Esophagus muscularis mucosa (tissue), 3 donors: ENCODE measurements around the gene FBXO34.

Source experiments
- CTCF ChIP-seq, 3 experiments: fragments of 200-600 bp in 2 of 3; fragments of 450-650 bp in 1 of 3; sonication (generic) in 2 of 3; IDR thresholded peaks; one replicate each; pipeline ENCODE4 v1.5.1; 2017 to 2019; ENCODE audit warnings: antibody characterized with exemption in 3 of 3, mild to moderate bottlenecking in 2 of 3, moderate library complexity in 1 of 3
- POLR2A ChIP-seq: fragments of 450-650 bp; IDR thresholded peaks from one replicate; pipeline ENCODE4 v1.6.1; 2017; ENCODE audit warnings: antibody characterized with exemption, moderate library complexity, mild to moderate bottlenecking, low read depth
- POLR2AphosphoS5 ChIP-seq, 2 donors: sonication (generic); formaldehyde crosslinking; IDR thresholded peaks; one replicate each; pipeline ENCODE4 v1.6.1; 2017; ENCODE audit warnings: antibody characterized with exemption in 2 of 2

GRCh38 chr14:55274751-55275150 is 3.5 kb downstream of the FBXO34 start:
- TF ChIP-seq CTCF (IDR thresholded peaks at IDR 0.05), result no peak
- no peak for TF ChIP-seq POLR2AphosphoS5 (IDR thresholded peaks at IDR 0.05)
- no peak for TF ChIP-seq POLR2A
